Neuronal stem cell (in vitro differentiated cells): Measurements from ENCODE around the gene NAV2.

Experiments
- DNase-seq: peaks from one replicate; pipeline ENCODE4 v3.0.0-alpha.2; 2013; ENCODE audit warnings: low spot score
- H2AFZ ChIP-seq: one replicate; pipeline ENCODE4 v1.6.1; 2013; ENCODE audit warnings: mild to moderate bottlenecking, low read length, inconsistent platforms
- H2AK5ac ChIP-seq: 2 replicates; pipeline ENCODE4 v1.6.1; 2013; ENCODE audit warnings: low read depth, mild to moderate bottlenecking, inconsistent platforms, low read length, moderate library complexity, mixed read lengths
- H2BK120ac ChIP-seq: 2 replicates; pipeline ENCODE4 v1.6.1; 2013; ENCODE audit warnings: low read depth, mild to moderate bottlenecking, inconsistent platforms, low read length, moderate library complexity, mixed read lengths
- H2BK12ac ChIP-seq: one replicate; pipeline ENCODE4 v1.6.1; 2013; ENCODE audit warnings: low read length, inconsistent platforms
- H2BK15ac ChIP-seq: 2 replicates; pipeline ENCODE4 v1.6.1; 2013; ENCODE audit warnings: mild to moderate bottlenecking, low read length, inconsistent platforms, mixed read lengths
- H2BK5ac ChIP-seq: one replicate; pipeline ENCODE4 v1.6.1; 2013; ENCODE audit warnings: inconsistent platforms, mild to moderate bottlenecking, low read length, moderate library complexity
- H3K14ac ChIP-seq: one replicate; pipeline ENCODE4 v1.6.1; 2013; ENCODE audit warnings: low read length, inconsistent platforms
- H3K18ac ChIP-seq: 2 replicates; pipeline ENCODE4 v1.6.1; 2013; ENCODE audit warnings: low read length, inconsistent platforms
- H3K23ac ChIP-seq: 2 replicates; pipeline ENCODE4 v1.6.1; 2013; ENCODE audit warnings: low read depth, mild to moderate bottlenecking, mixed read lengths, low read length, inconsistent platforms; ENCODE audit not compliant: poor library complexity
- H3K27ac ChIP-seq: replicated peaks from 3 replicates; pipeline ENCODE4 v1.5.1; 2013; ENCODE audit warnings: low read length, inconsistent platforms
- H3K27me3 ChIP-seq, 3 experiments: 2 replicates each; pipeline ENCODE4 v1.6.1; 2013; ENCODE audit warnings: low read length in 3 of 3, mild to moderate bottlenecking in 2 of 3, inconsistent platforms in 1 of 3, low read depth in 1 of 3, mixed read lengths in 1 of 3, moderate library complexity in 1 of 3; ENCODE audit not compliant: control insufficient read depth in 3 of 3, insufficient read depth in 3 of 3
- H3K36me3 ChIP-seq, 2 donors: replicated peaks in 1 of 2; 2 replicates each; pipeline ENCODE4 v1.6.1; 2013; ENCODE audit warnings: low read length in 2 of 2; ENCODE audit not compliant: control insufficient read depth in 2 of 2, insufficient read depth in 2 of 2
- H3K4ac ChIP-seq: 2 replicates; pipeline ENCODE4 v1.6.1; 2013; ENCODE audit warnings: inconsistent platforms, mild to moderate bottlenecking, low read length, moderate library complexity
- H3K4me1 ChIP-seq, 2 donors: 1 replicate in 1 of 2; 2 replicates in 1 of 2; pipeline ENCODE4 v1.6.1; 2013; ENCODE audit warnings: low read length in 2 of 2, low read depth in 1 of 2; ENCODE audit not compliant: control insufficient read depth in 2 of 2, insufficient read depth in 1 of 2
- H3K4me2 ChIP-seq: one replicate; pipeline ENCODE4 v1.6.1; 2013; ENCODE audit warnings: mild to moderate bottlenecking, low read length, inconsistent platforms; ENCODE audit not compliant: insufficient read depth, poor library complexity, severe bottlenecking
- H3K4me3 ChIP-seq, 2 donors: 2 replicates each; pipeline ENCODE4 v1.5.1; 2013; ENCODE audit warnings: low read length in 2 of 2, mild to moderate bottlenecking in 2 of 2, inconsistent platforms in 1 of 2, moderate library complexity in 1 of 2
- H3K79me1 ChIP-seq: one replicate; pipeline ENCODE4 v1.6.1; 2013; ENCODE audit warnings: low read depth, mild to moderate bottlenecking, inconsistent platforms, low read length, moderate library complexity
- H3K9ac ChIP-seq: one replicate; pipeline ENCODE4 v1.6.1; 2013; ENCODE audit warnings: mild to moderate bottlenecking, low read depth, low read length, inconsistent platforms; ENCODE audit not compliant: poor library complexity
- H3K9me3 ChIP-seq, 2 donors: replicated peaks in 1 of 2; 2 replicates each; pipeline versions ENCODE3 to v1.6.1; 2013; ENCODE audit warnings: low read length in 2 of 2, mild to moderate bottlenecking in 2 of 2, inconsistent platforms in 1 of 2, low read depth in 1 of 2, mixed read lengths in 1 of 2, moderate library complexity in 1 of 2; ENCODE audit not compliant: control insufficient read depth in 2 of 2, insufficient read depth in 1 of 2
- H4K8ac ChIP-seq: one replicate; pipeline ENCODE4 v1.6.1; 2013; ENCODE audit warnings: low read depth, mild to moderate bottlenecking, inconsistent platforms, low read length, moderate library complexity
- H4K91ac ChIP-seq: one replicate; pipeline ENCODE4 v1.6.1; 2013; ENCODE audit warnings: low read length, low read depth, mild to moderate bottlenecking, inconsistent platforms; ENCODE audit not compliant: poor library complexity
- WGBS, 2 donors: extraction: QIAGEN DNeasy Blood & Tissue Kit; methylation state at CpG; one replicate each; pipeline ENCODE4 v1.1.7; 2013; ENCODE audit warnings: missing lambda C conversion rate in 2 of 2, mixed read lengths in 1 of 2; ENCODE audit not compliant: insufficient read length in 2 of 2, insufficient replicate concordance in 1 of 2; ENCODE audit errors: extremely low coverage in 2 of 2; 5-methylcytosine and 5-hydroxymethylcytosine counted together

Gene NAV2

GRCh38 chr11:19744130-19744529 lies 31.5 kb downstream of the NAV2 start:
- no peak overlapping the region for H4K8ac ChIP-seq
- no peak overlapping the region for H2BK120ac ChIP-seq
- H2BK5ac ChIP-seq, result no peak overlapping the region
- no peak overlapping the region for H2BK12ac ChIP-seq
- no peak overlapping the region for H4K91ac ChIP-seq
- H3K27ac ChIP-seq, result no peak overlapping the region
- no peak overlapping the region for H2AFZ ChIP-seq
- no peak overlapping the region for H3K9ac ChIP-seq
- H3K4me2 ChIP-seq, result no peak overlapping the region
- H3K9me3 ChIP-seq, result peaks cover 0 to 9% of the 10 kb centered on the region in 2 donors
- H3K18ac ChIP-seq, result no peak overlapping the region
- no peaks in the 10 kb centered on the region for H3K27me3 ChIP-seq
- no peak overlapping the region for H3K4me3 ChIP-seq
- no peak overlapping the region for H3K14ac ChIP-seq
- H3K79me1 ChIP-seq, result no peaks in the 10 kb centered on the region
- H3K4me1 ChIP-seq, result peaks cover 4 to 6% of the 10 kb centered on the region in 2 donors
- H3K36me3 ChIP-seq, result no peaks in the 10 kb centered on the region
- no peak for DNase-seq
- H3K4ac ChIP-seq, result no peak overlapping the region
- no peak overlapping the region for H2AK5ac ChIP-seq
- H2BK15ac ChIP-seq, result no peak overlapping the region
- no peak overlapping the region for H3K23ac ChIP-seq

GRCh38 chr11:19746086-19746485 lies 33.4 kb downstream of the NAV2 start:
- Histone ChIP-seq H3K18ac (no peak overlapping the region), H3K4me1 (peaks cover 0 to 1% of the 10 kb centered on the region in 2 donors), H3K9me3 (peaks cover 0 to 12% of the 10 kb centered on the region in 2 donors), H3K27me3 (no peaks in the 10 kb centered on the region), H3K4me2 (no peak overlapping the region), H2BK15ac (no peak overlapping the region), H2BK12ac (no peak overlapping the region), H4K8ac (no peak overlapping the region), H3K36me3 (no peaks in the 10 kb centered on the region), H2BK120ac (no peak overlapping the region), H2AK5ac (no peak overlapping the region), H3K23ac (no peak overlapping the region), H2AFZ (no peak overlapping the region), H3K14ac (no peak overlapping the region), H2BK5ac (no peak overlapping the region), H3K79me1 (no peaks in the 10 kb centered on the region), H3K9ac (no peak overlapping the region), H3K4ac (no peak overlapping the region), H3K4me3 (no peak overlapping the region), H3K27ac (no peak overlapping the region), H4K91ac (no peak overlapping the region)
- no CpG with 5 or more reads among the region's 3 CpGs for WGBS, 2 donors
- no peak for DNase-seq

- Histone ChIP-seq H3K79me1 (no peaks in the 10 kb centered on the region), H3K4me2 (no peak overlapping the region), H3K4ac (no peak overlapping the region), H2BK120ac (no peak overlapping the region), H2BK15ac (no peak overlapping the region), H3K9ac (no peak overlapping the region), H3K36me3 (no peaks in the 10 kb centered on the region), H2BK12ac (no peak overlapping the region), H4K8ac (no peak overlapping the region), H3K27me3 (no peaks in the 10 kb centered on the region), H3K23ac (no peak overlapping the region), H3K4me3 (no peak overlapping the region), H2AFZ (no peak overlapping the region), H3K27ac (no peak overlapping the region), H4K91ac (no peak overlapping the region), H3K18ac (no peak overlapping the region), H2BK5ac (no peak overlapping the region), H2AK5ac (no peak overlapping the region), H3K14ac (no peak overlapping the region), H3K4me1 (no peaks in the 10 kb centered on the region), H3K9me3 (peaks cover 0 to 12% of the 10 kb centered on the region in 2 donors)
- no CpG with 5 or more reads among the region's 2 CpGs for WGBS, 2 donors
- no peak for DNase-seq
These were observed 35.0 kb downstream of the NAV2 start for GRCh38 chr11:19747634-19748033.

DNA sequence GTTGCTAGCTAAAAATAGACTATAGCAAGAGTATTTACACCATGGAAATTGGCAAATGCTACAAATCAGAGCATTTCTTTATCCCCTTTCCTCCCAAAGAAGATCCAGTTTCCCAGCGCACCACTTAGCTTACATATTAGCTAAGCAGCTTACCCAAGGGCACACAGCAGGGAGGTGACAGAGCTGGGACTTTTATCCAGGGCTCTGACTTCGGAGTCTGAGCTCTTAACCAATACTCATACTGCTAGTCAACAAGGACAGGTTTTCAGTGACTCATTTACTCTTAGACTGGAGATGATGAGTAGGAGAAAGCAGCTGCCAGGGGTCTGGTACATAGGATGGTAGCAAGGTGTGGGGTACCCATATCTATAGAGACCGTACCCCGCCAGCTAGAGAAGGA lies 38.4 kb downstream of the NAV2 start:
- Histone ChIP-seq H2BK15ac (no peak overlapping the region), H3K18ac (no peak overlapping the region), H4K91ac (no peak overlapping the region), H3K9ac (no peak overlapping the region), H3K4me3 (no peak overlapping the region), H3K4me2 (no peak overlapping the region), H3K14ac (no peak overlapping the region), H3K27me3 (no peaks in the 10 kb centered on the region), H3K4ac (no peak overlapping the region), H2BK120ac (no peak overlapping the region), H3K79me1 (no peaks in the 10 kb centered on the region), H2AFZ (no peak overlapping the region), H3K9me3 (peaks cover 0 to 6% of the 10 kb centered on the region in 2 donors), H3K36me3 (no peaks in the 10 kb centered on the region), H2AK5ac (no peak overlapping the region), H3K4me1 (peaks cover 4 to 18% of the 10 kb centered on the region in 2 donors), H2BK12ac (no peak overlapping the region), H3K23ac (no peak overlapping the region), H2BK5ac (no peak overlapping the region), H3K27ac (no peak overlapping the region), H4K8ac (no peak overlapping the region)
- whole genome bisulfite sequencing, 2 donors, result no CpG with 5 or more reads among the region's 4 CpGs
- no peak for DNase-seq
